Fibroblast of skin of back (primary cell): ENCODE results near the gene PSME2.

Experiments used
- DNase-seq: peaks from one replicate; pipeline ENCODE4 v3.0.0-alpha.2; 2013

Gene PSME2

GRCh38 chr14:24179294-24179960 is 33.0 kb upstream of the PSME2 start:
- DNase-seq: no peak

GRCh38 chr14:24178399-24179178 is 32.2 kb upstream of the PSME2 start:
- DNase-seq: no peak

GRCh38 chr14:24177891-24178290 is 31.5 kb upstream of the PSME2 start:
- DNase-seq: no peak

- DNase-seq: no peak
Measured at GRCh38 chr14:24177041-24177825, 30.8 kb upstream of the PSME2 start.

GRCh38 chr14:24176599-24176998 is 30.2 kb upstream of the PSME2 start:
- DNase-seq: no peak

- no peak for DNase-seq
Measured at GRCh38 chr14:24172871-24173281, 26.5 kb upstream of the PSME2 start.

GRCh38 chr14:24172261-24172860 is 26.0 kb upstream of the PSME2 start:
- DNase-seq: no peak

- peak; percentile 34 for DNase-seq
Measured at GRCh38 chr14:24171422-24172260, 25.2 kb upstream of the PSME2 start, which contains the start of gene REC8. TSS of gene REC8 (plus strand) at chr14:24172080. CDS start at chr14:24172553, 473 bp downstream.

GRCh38 chr14:24167469-24168114 is 21.2 kb upstream of the PSME2 start:
- no peak for DNase-seq

- no peak for DNase-seq
Measured at GRCh38 chr14:24165785-24166184, 19.4 kb upstream of the PSME2 start.

- no peak for DNase-seq
Measured at GRCh38 chr14:24164518-24164991, 18.1 kb upstream of the PSME2 start.

GRCh38 chr14:24162093-24162492 is 15.7 kb upstream of the PSME2 start:
- no peak for DNase-seq

- DNase-seq: peak; percentile 95
Measured at GRCh38 chr14:24160850-24161804, 14.7 kb upstream of the PSME2 start, which contains the start of gene IRF9. TSS of gene IRF9 (plus strand) at chr14:24161265. CDS start at chr14:24162145, 880 bp downstream.

- DNase-seq: no peak
Measured at GRCh38 chr14:24160499-24160849, 14.1 kb upstream of the PSME2 start.

- no peak for DNase-seq
Measured at GRCh38 chr14:24159777-24160498, 13.5 kb upstream of the PSME2 start.

- no peak for DNase-seq
Measured at GRCh38 chr14:24157331-24157730, 10.9 kb upstream of the PSME2 start.

GRCh38 chr14:24156840-24157239 is 10.4 kb upstream of the PSME2 start:
- DNase-seq: no peak

GRCh38 chr14:24155100-24155499 is 8.7 kb upstream of the PSME2 start:
- DNase-seq: no peak

GRCh38 chr14:24151404-24152080 is 5.1 kb upstream of the PSME2 start:
- DNase-seq: no peak
